Measurements from ENCODE around the gene OGFOD2. TPM values are rescaled to one million over a fixed set of nuclear protein-coding genes. Genes with fewer than 3 reads are reported as not detected.

The OGFOD2 gene
- total RNA-seq, 2 experiments from 2014 or later, result 13.1 to 25.0 TPM

DNA sequence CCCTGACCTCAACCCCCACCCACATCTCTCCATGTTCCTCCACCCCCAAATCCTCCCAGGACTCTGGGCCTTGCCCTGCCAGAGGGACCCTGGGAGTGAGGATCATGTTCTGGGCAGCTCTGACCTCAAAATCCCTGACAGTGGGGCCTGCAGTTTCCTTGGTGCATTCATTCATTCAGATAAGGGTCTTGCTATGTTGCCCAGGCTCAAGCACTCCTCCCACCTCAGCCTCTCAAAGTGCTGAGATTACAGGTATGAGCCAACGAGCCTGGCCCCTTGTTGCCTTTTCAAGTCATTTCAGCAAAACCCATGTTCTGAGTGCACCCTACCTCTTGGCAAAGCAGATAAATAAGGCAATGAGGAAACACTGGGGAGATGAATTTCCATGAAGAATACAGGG, 35.1 kb downstream of the OGFOD2 start:
- Histone ChIP-seq H3K9me2 (ENCODE audit: insufficient read depth, low read length) (no peaks in the 10 kb centered on the region), H3K4me2 (ENCODE audit: low read length) (no peak overlapping the region), H4K20me1 (ENCODE audit: insufficient read depth, low read length) (no peaks in the 10 kb centered on the region), H2AFZ (ENCODE audit: low read length) (no peak overlapping the region), H3K27ac (ENCODE audit: low read depth, low read length, poor library complexity, severe bottlenecking) (no peak overlapping the region), H3K79me2 (ENCODE audit: insufficient read depth, low read depth, low read length) (no peaks in the 10 kb centered on the region), H3K36me3 (ENCODE audit: insufficient read depth, low read length) (no peaks in the 10 kb centered on the region), H3K4me1 (ENCODE audit: insufficient read depth, low read length, poor library complexity, severe bottlenecking) (no peaks in the 10 kb centered on the region), H3K4me3 (ENCODE audit: low read depth, low read length, poor library complexity, severe bottlenecking) (no peak overlapping the region), H3K9me3 (ENCODE audit: low read length) (no peaks in the 10 kb centered on the region)
- ChIA-PET CTCF (ENCODE audit: unreplicated experiment) (no interaction called here), POLR2A (interaction anchor here (0.5 to 0.6 kb wide), 2 partner anchors 229 to 488 kb away, joined by 3 read pairs; no protein-coding TSS in a partner anchor)
- intact Hi-C loops (cut with micrococcal nuclease; ENCODE audit: unreplicated experiment), result no loop called here
- TF ChIP-seq EZH2phosphoT487 (IDR thresholded peaks at IDR 0.05; ENCODE audit: borderline replicate concordance, low read depth, low read length), result no peak
- TF ChIP-seq, protein P1, sequence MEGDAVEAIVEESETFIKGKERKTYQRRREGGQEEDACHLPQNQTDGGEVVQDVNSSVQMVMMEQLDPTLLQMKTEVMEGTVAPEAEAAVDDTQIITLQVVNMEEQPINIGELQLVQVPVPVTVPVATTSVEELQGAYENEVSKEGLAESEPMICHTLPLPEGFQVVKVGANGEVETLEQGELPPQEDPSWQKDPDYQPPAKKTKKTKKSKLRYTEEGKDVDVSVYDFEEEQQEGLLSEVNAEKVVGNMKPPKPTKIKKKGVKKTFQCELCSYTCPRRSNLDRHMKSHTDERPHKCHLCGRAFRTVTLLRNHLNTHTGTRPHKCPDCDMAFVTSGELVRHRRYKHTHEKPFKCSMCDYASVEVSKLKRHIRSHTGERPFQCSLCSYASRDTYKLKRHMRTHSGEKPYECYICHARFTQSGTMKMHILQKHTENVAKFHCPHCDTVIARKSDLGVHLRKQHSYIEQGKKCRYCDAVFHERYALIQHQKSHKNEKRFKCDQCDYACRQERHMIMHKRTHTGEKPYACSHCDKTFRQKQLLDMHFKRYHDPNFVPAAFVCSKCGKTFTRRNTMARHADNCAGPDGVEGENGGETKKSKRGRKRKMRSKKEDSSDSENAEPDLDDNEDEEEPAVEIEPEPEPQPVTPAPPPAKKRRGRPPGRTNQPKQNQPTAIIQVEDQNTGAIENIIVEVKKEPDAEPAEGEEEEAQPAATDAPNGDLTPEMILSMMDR (conservative IDR thresholded peaks at IDR 0.05; ENCODE audit: low read length), result no peak
- no peak for DNase-seq (ENCODE audit: low spot score)
- BruUV-seq (replicated peaks), result no TSS peak

- no peak for DNase-seq (ENCODE audit: low spot score)
- no peaks in the 10 kb centered on the region for H3K9me2 ChIP-seq (ENCODE audit: insufficient read depth, low read length)
- ChIA-PET POLR2A (interaction anchor here (0.5 to 0.6 kb wide), 2 partner anchors 229 to 487 kb away, joined by 3 read pairs; no protein-coding TSS in a partner anchor), CTCF (ENCODE audit: unreplicated experiment) (no interaction called here)
- H3K79me2 ChIP-seq (ENCODE audit: insufficient read depth, low read depth, low read length), result no peaks in the 10 kb centered on the region
- no peaks in the 10 kb centered on the region for H3K9me3 ChIP-seq (ENCODE audit: low read length)
- no peak overlapping the region for H3K4me2 ChIP-seq (ENCODE audit: low read length)
- intact Hi-C loops (cut with micrococcal nuclease; ENCODE audit: unreplicated experiment), result no loop called here
- TF ChIP-seq EZH2phosphoT487 (IDR thresholded peaks at IDR 0.05; ENCODE audit: borderline replicate concordance, low read depth, low read length), result no peak
- TF ChIP-seq, protein P1 (conservative IDR thresholded peaks at IDR 0.05; ENCODE audit: low read length), result no peak
- H3K4me1 ChIP-seq (ENCODE audit: insufficient read depth, low read length, poor library complexity, severe bottlenecking), result no peaks in the 10 kb centered on the region
- no peak overlapping the region for H2AFZ ChIP-seq (ENCODE audit: low read length)
- BruUV-seq (replicated peaks), result no TSS peak
- H3K4me3 ChIP-seq (ENCODE audit: low read depth, low read length, poor library complexity, severe bottlenecking), result no peak overlapping the region
- no peak overlapping the region for H3K27ac ChIP-seq (ENCODE audit: low read depth, low read length, poor library complexity, severe bottlenecking)
- no peaks in the 10 kb centered on the region for H4K20me1 ChIP-seq (ENCODE audit: insufficient read depth, low read length)
- H3K36me3 ChIP-seq (ENCODE audit: insufficient read depth, low read length), result no peaks in the 10 kb centered on the region
Measured at GRCh38 chr12:123010681-123011080, 35.6 kb downstream of the OGFOD2 start.

DNA sequence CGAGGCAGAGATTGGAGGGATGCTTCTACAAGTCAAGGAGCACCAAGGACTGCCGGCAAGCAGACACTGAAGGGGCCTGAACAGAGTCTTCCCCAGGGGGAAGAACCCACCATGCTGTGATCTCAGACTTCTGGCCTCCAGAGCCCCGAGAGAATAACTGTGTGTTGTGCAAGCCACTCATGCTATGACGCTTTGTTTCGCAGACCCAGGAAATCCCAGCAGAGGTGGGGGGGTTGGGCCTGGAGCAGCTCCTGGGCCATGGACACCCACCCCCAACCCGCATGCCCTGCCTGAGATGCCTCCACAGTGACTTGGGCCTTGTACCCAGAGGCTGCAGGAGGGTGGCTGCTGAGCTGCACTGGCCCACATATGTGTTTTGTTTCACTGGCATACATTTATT, 36.7 kb downstream of the OGFOD2 start:
- intact Hi-C loops (cut with micrococcal nuclease; ENCODE audit: unreplicated experiment), result no loop called here
- Histone ChIP-seq H3K4me3 (ENCODE audit: low read depth, low read length, poor library complexity, severe bottlenecking) (no peak overlapping the region), H3K36me3 (ENCODE audit: insufficient read depth, low read length) (no peaks in the 10 kb centered on the region), H3K4me2 (ENCODE audit: low read length) (no peak overlapping the region), H3K9me2 (ENCODE audit: insufficient read depth, low read length) (no peaks in the 10 kb centered on the region), H3K27ac (ENCODE audit: low read depth, low read length, poor library complexity, severe bottlenecking) (no peak overlapping the region), H3K79me2 (ENCODE audit: insufficient read depth, low read depth, low read length) (no peaks in the 10 kb centered on the region), H3K4me1 (ENCODE audit: insufficient read depth, low read length, poor library complexity, severe bottlenecking) (no peaks in the 10 kb centered on the region), H4K20me1 (ENCODE audit: insufficient read depth, low read length) (no peaks in the 10 kb centered on the region), H3K9me3 (ENCODE audit: low read length) (no peaks in the 10 kb centered on the region), H2AFZ (ENCODE audit: low read length) (no peak overlapping the region)
- ChIA-PET POLR2A (no interaction called here), CTCF (ENCODE audit: unreplicated experiment) (no interaction called here)
- BruUV-seq (replicated peaks), result no TSS peak
- no peak for DNase-seq (ENCODE audit: low spot score)
- TF ChIP-seq EZH2phosphoT487 (IDR thresholded peaks at IDR 0.05; ENCODE audit: borderline replicate concordance, low read depth, low read length), result no peak
- TF ChIP-seq, protein P1 (conservative IDR thresholded peaks at IDR 0.05; ENCODE audit: low read length), result no peak
